Right lobe of liver (tissue), 4 donors: ENCODE results near the gene ARG2.

Experiments used
- CTCF ChIP-seq, 4 donors: fragments of 200-600 bp in 3 of 4; fragments of 450-650 bp in 1 of 4; IDR thresholded peaks; one replicate each; pipeline versions ENCODE4 v1.5.1 to v1.8.0; 2016 to 2022; ENCODE audit warnings: antibody characterized with exemption in 4 of 4, mild to moderate bottlenecking in 2 of 4
- POLR2A ChIP-seq: fragments of 450-650 bp; IDR thresholded peaks from one replicate; pipeline ENCODE4 v1.6.1; 2017; ENCODE audit warnings: antibody characterized with exemption, mild to moderate bottlenecking
- donor health status: DM: no; HTN: no; CAD: no.
- donor health status: DM: no; HTN: no; CAD: no.
- donor health status: DM: no; HTN: yes; CAD: no.

GRCh38 chr14:67574156-67574555 is 45.6 kb upstream of the ARG2 start:
- no peak for TF ChIP-seq CTCF (IDR thresholded peaks at IDR 0.05)
- no peak for TF ChIP-seq POLR2A
